GM18907 (cell line): ENCODE results near the gene F10.

Source experiments
- ATAC-seq: cut with Tn5 transposase; IDR thresholded peaks from one replicate; pipeline ENCODE4 v1.9.1; 2021; ENCODE audit warnings: mild to moderate bottlenecking, moderate library complexity; ENCODE audit not compliant: unreplicated experiment

F10 gene

DNA sequence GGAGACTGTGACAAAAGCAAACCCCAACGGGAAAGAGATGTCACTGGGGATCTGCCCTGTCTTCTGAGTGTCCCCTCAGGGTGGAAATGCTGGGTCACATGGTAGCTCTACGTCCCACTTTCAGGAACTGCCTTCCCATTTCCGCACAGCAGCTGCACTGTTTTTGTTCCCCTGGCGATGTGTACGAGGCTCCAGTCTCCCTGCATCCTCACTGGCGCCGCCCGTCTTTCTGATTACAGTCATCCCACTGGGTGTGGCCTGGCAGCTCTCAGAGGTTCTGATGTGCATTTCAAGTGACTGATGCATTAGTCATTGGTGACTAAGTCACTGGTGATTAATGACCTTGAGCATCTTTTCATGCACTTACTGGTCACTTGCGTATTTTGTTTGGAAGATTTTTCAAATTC lies 64.7 kb downstream of the F10 start:
- no peak for ATAC-seq

GRCh38 chr13:113187883-113188665 lies 65.5 kb downstream of the F10 start:
- ATAC-seq: no peak

DNA sequence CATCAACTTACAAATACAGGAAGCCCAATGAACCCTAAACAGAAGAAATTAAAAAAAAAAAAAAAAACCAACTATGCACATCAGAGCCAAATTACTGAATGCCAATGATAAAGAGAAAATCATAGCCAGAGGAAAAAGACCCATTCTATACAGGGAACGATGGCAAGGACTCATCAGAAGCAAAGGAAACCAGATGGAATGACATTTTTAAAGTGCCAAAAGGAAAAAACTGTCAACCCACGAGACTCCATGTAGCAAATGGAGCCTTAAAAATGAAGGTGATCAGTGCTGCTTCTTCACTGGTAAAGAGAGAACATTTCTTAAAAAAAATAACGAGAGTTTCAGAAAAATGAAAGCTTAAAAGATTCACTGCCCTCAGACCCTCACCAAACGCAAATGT lies 67.6 kb downstream of the F10 start:
- ATAC-seq: no peak

DNA sequence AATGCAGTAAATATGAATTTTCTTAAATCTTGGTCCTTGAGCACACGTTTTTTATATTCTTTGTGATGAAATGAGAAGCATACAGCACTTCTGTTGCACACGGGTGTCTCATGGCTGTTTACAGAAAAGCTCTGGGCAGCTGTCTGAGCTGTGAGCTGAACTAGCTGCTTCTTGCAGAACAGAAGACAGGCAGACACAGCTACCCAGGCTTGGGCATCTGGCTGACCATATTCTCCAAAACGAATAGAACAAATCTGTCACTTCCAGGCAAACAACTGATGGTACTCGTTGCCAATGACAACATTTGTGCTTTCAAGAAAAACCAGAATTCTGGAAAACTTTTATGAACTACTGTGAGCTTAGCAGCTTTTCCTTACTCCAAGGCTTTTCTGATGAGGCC lies 69.7 kb downstream of the F10 start:
- ATAC-seq: no peak

DNA sequence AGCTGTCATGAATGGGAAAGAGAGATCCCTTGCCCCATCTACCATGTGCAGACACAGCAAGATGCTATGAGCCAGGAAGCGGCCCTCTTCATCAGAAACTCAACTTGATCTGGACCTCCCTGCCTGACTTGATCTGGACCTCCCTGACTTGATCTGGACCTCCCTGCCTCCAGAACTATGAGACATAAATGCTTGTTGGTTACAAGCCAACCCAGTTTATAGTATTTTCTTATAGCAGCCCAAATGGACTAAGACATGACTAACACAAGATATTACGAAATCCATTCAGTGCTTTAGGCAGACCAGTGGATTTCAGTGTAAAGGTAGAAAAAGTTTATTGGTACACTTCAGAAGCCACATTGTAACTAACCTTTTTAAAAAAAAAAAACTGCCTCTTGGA lies 70.3 kb downstream of the F10 start:
- no peak for ATAC-seq

GRCh38 chr13:113195360-113195759 lies 72.8 kb downstream of the F10 start:
- ATAC-seq: no peak

GRCh38 chr13:113196970-113197737 lies 74.6 kb downstream of the F10 start:
- no peak for ATAC-seq
